Sciatic nerve (tissue), 2 donors: Measurements from ENCODE around the gene NAIF1. TPM values are rescaled to one million over a fixed set of nuclear protein-coding genes. Genes with fewer than 3 reads are reported as not detected.
"Not testable (repeated sequence)": the region's sequence is repeated elsewhere in the genome, so short reads cannot be mapped to it uniquely, and the experiment has no call there.

Source experiments
- ATAC-seq: fragments of 200-7000 bp; cut with Tn5 transposase; one replicate; pipeline ENCODE4 v1.9.1; 2020; ENCODE audit warnings: mild to moderate bottlenecking, moderate library complexity
- DNase-seq: peaks from one replicate; pipeline ENCODE4 v3.0.0-alpha.2; 2020; ENCODE audit warnings: low spot score
- intact Hi-C: fragments of 100-400 bp; cut with DNase I; formaldehyde crosslinking; loops from one replicate; pipeline ENCODE4 v1.14.2; 2022
- total RNA-seq: library from RNA; stranded (reverse); fragmentation: NEBNext Ultra II Directional; extraction: Animal tissue kit (Norgen Biotek cat#: 25700); gene quantifications from one replicate; pipeline ENCODE4 v1.2.1, GENCODE V29; 2021
- donor health status: DM: no; HTN: no; CAD: no.
- donor health status: DM: no; HTN: no; CAD: no.

The NAIF1 gene
- total RNA-seq, 1 donor from 2014 or later: 7.8 TPM

GRCh38 chr9:128045831-128046230 lies 21.3 kb downstream of the NAIF1 start:
- intact Hi-C loops: no loop called here
- ATAC-seq (no peak), DNase-seq (no peak)

- DNase-seq, intact Hi-C loops, ATAC-seq: not testable (repeated sequence)
Measured at GRCh38 chr9:128045409-128045808, 21.7 kb downstream of the NAIF1 start.

- intact Hi-C loops: no loop called here
Measured at GRCh38 chr9:128043467-128043868, 23.7 kb downstream of the NAIF1 start.

GRCh38 chr9:128042043-128042442 lies 25.1 kb downstream of the NAIF1 start:
- DNase-seq (no peak), ATAC-seq (no peak)
- intact Hi-C loops: no loop called here

More at GRCh38 chr9:128043467-128043868, 23.7 kb downstream of the NAIF1 start:
- DNase-seq (no peak), ATAC-seq (peak; percentile 46)

GRCh38 chr9:128040783-128041182 lies 26.3 kb downstream of the NAIF1 start:
- DNase-seq, ATAC-seq, intact Hi-C loops: not testable (repeated sequence)

GRCh38 chr9:128036522-128036921 lies 30.6 kb downstream of the NAIF1 start:
- DNase-seq, ATAC-seq: not testable (repeated sequence)
- intact Hi-C loops: loop anchor here (5.0 to 10.0 kb wide), 2 partner anchors 52 to 94 kb away; partner anchors contain the start of gene EEIG1

- intact Hi-C loops: loop anchor here (5.0 to 10.0 kb wide), 2 partner anchors 50 to 93 kb away; partner anchors contain the start of gene EEIG1
Measured at GRCh38 chr9:128034821-128035652, 32.1 kb downstream of the NAIF1 start.

GRCh38 chr9:128033609-128034008 lies 33.5 kb downstream of the NAIF1 start:
- no peak for ATAC-seq
- intact Hi-C loops: loop anchor here (10.0 kb wide), 1 partner anchor 49 kb away; the partner anchor contains the start of gene EEIG1
- no peak for DNase-seq

More at GRCh38 chr9:128034821-128035652, 32.1 kb downstream of the NAIF1 start:
- ATAC-seq (peak; percentile 96), DNase-seq (peak; percentile 79)

GRCh38 chr9:128027705-128028104 lies 39.4 kb downstream of the NAIF1 start:
- no peak for ATAC-seq
- DNase-seq: no peak
- intact Hi-C loops: no loop called here

GRCh38 chr9:128026773-128027541 lies 40.2 kb downstream of the NAIF1 start:
- DNase-seq (no peak), ATAC-seq (peak; percentile 21)
- intact Hi-C loops: no loop called here

- intact Hi-C loops: no loop called here
- no peak for DNase-seq
- ATAC-seq: peak; percentile 53
Measured at GRCh38 chr9:128026255-128026772, 40.8 kb downstream of the NAIF1 start.

- no peak for ATAC-seq
- DNase-seq: no peak
- intact Hi-C loops: no loop called here
Measured at GRCh38 chr9:128025736-128026135, 41.4 kb downstream of the NAIF1 start.

- ATAC-seq (no peak), DNase-seq (no peak)
- intact Hi-C loops: no loop called here
Measured at GRCh38 chr9:128024761-128025308, 42.3 kb downstream of the NAIF1 start.

GRCh38 chr9:128023671-128024070 lies 43.4 kb downstream of the NAIF1 start:
- DNase-seq, ATAC-seq, intact Hi-C loops: not testable (repeated sequence)

GRCh38 chr9:128022886-128023285 lies 44.2 kb downstream of the NAIF1 start:
- intact Hi-C loops: no loop called here
- DNase-seq: no peak

GRCh38 chr9:128021098-128021497 lies 46.0 kb downstream of the NAIF1 start:
- ATAC-seq (no peak), DNase-seq (no peak)
- intact Hi-C loops: no loop called here

More at GRCh38 chr9:128022886-128023285, 44.2 kb downstream of the NAIF1 start:
- peak; percentile 13 for ATAC-seq

GRCh38 chr9:128020692-128021091 lies 46.4 kb downstream of the NAIF1 start:
- intact Hi-C loops: no loop called here
- DNase-seq: no peak
- ATAC-seq: no peak

- DNase-seq (no peak), ATAC-seq (no peak)
- intact Hi-C loops: no loop called here
Measured at GRCh38 chr9:128015696-128016095, 51.4 kb downstream of the NAIF1 start.
